Ovary (tissue), 9 donors: ENCODE measurements around the gene BRCA1. TPM values are rescaled to one million over a fixed set of nuclear protein-coding genes. Genes with fewer than 3 reads are reported as not detected.

ENCODE experiments used
- DNase-seq, 5 donors: peaks; one replicate each; pipeline ENCODE4 v3.0.0-alpha.2; 2019 to 2020
- H3K27ac ChIP-seq, 2 donors: fragments of 200-600 bp; one replicate each; pipeline versions ENCODE4 v1.5.1 to v1.8.0; 2019 to 2022
- H3K27me3 ChIP-seq: fragments of 200-600 bp; one replicate; pipeline ENCODE4 v1.8.0; 2022
- H3K36me3 ChIP-seq: fragments of 200-600 bp; sonication (generic); one replicate; pipeline ENCODE4 v1.5.1; 2019
- H3K4me1 ChIP-seq: one replicate; pipeline ENCODE4 v1.8.1; 2013; ENCODE audit warnings: mild to moderate bottlenecking, moderate library complexity; ENCODE audit not compliant: insufficient read depth
- H3K4me3 ChIP-seq: fragments of 200-600 bp; sonication (generic); one replicate; pipeline ENCODE4 v1.5.1; 2017
- H3K9me3 ChIP-seq, 2 donors: fragments of 200-600 bp in 1 of 2; sonication (generic) in 1 of 2; one replicate each; pipeline versions ENCODE4 v1.5.1 to v1.8.1; 2013 to 2019; ENCODE audit warnings: mild to moderate bottlenecking in 1 of 2, moderate library complexity in 1 of 2
- EP300 ChIP-seq: sonication (generic); formaldehyde crosslinking; IDR thresholded peaks from one replicate; pipeline ENCODE4 v1.6.1; 2017; ENCODE audit warnings: antibody characterized with exemption
- POLR2A ChIP-seq: fragments of 450-650 bp; IDR thresholded peaks from one replicate; pipeline ENCODE4 v1.6.1; 2017; ENCODE audit warnings: antibody characterized with exemption, mild to moderate bottlenecking, moderate library complexity
- WGBS, 3 donors: extraction: QIAGEN DNeasy Blood & Tissue Kit in 1 of 3; methylation state at CpG; one replicate each; pipeline versions ENCODE4 v1.1.5 to v1.1.7; 2013 to 2017; 5-methylcytosine and 5-hydroxymethylcytosine counted together
- intact Hi-C, 4 donors: fragments of 100-400 bp; cut with DNase I; formaldehyde crosslinking; loops; one replicate each; pipeline versions ENCODE4 v1.11.0 to v1.15.1; 2022 to 2023
- polyA plus RNA-seq, 2 donors: library from polyadenylated mRNA; stranded (reverse); fragments of 200-250 nt in 1 of 2; fragments of 350-450 nt in 1 of 2; fragmentation: Illumina TruSeq in 1 of 2; extraction: RNeasy Lipid Tissue Mini Kit (QIAGEN cat#74804) in 1 of 2; gene quantifications; one replicate each; pipeline ENCODE4 v1.2.3, GENCODE V29; 2013 to 2014
- total RNA-seq, 7 donors: library from RNA; depleted of rRNA in 2 of 7; stranded (reverse); fragments of >200 nt in 2 of 7; fragmentation: NEBNext Ultra II Directional in 3 of 7; extraction: Animal tissue kit (Norgen Biotek cat#: 25700) in 3 of 7; gene quantifications; one replicate each; pipeline versions ENCODE4 v1.1.0 to v1.2.4, GENCODE V29; 2016 to 2023
- TF ChIP-seq, protein P1 (sequence below), 3 donors: fragments of 450-650 bp in 2 of 3; fragments of 200-600 bp in 1 of 3; IDR thresholded peaks; one replicate each; pipeline versions ENCODE4 v1.5.1 to v1.8.0; 2016 to 2022; ENCODE audit warnings: antibody characterized with exemption in 3 of 3, mild to moderate bottlenecking in 1 of 3
- donor health status: DM: no; HTN: no; CAD: no; lungs with moderate emphysema.
- donor health status: DM: no; HTN: no; CAD: no.
- donor health status: Bipolar disorder and iron deficiency.
- donor health status: DM: yes; HTN: yes; CAD: no.
- donor health status: DM: no; HTN: no; CAD: no.
- donor health status: DM: yes; HTN: yes; CAD: no.

The BRCA1 gene
- total and polyA plus RNA-seq, 9 donors, result 1.9 to 5.4 (median 4.8) TPM

DNA sequence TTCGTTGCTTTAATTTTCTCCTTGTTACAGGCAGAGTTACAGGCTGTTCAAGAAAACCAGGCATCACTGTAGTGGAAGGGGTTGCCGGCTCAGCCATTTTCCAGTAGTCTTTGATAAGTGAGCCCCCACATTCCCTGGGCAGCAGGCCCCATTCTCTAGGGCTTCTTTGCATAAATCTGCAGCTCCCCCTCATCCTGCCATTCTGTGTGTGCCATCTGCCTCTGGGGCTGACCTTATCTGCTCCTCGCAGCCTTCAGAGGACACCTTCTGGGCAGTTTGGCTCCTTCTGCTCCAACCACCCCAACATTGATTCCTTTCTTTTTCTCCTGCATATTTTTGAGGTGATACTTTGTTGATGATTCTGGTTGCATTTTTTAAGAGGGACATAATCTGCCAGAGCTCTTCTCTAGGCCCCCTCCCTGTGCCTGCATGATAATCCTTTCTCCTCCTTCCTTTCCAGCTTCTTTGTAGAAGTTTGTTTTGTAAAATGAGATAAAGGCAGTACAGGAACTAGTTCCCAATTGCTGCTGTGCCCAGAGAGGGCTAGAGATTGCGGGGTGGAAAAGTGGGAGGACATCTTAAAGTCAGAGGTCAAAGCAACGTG, 83.0 kb downstream of the BRCA1 start:
- no peaks in the 10 kb centered on the region for H3K4me1 ChIP-seq
- intact Hi-C loops, result no loop called here
- no peaks in the 10 kb centered on the region for H3K9me3 ChIP-seq
- no peaks in the 10 kb centered on the region for H3K27me3 ChIP-seq
- H3K4me3 ChIP-seq, result no peak overlapping the region
- no peak overlapping the region for H3K27ac ChIP-seq
- no peaks in the 10 kb centered on the region for H3K36me3 ChIP-seq
- TF ChIP-seq, protein P1, sequence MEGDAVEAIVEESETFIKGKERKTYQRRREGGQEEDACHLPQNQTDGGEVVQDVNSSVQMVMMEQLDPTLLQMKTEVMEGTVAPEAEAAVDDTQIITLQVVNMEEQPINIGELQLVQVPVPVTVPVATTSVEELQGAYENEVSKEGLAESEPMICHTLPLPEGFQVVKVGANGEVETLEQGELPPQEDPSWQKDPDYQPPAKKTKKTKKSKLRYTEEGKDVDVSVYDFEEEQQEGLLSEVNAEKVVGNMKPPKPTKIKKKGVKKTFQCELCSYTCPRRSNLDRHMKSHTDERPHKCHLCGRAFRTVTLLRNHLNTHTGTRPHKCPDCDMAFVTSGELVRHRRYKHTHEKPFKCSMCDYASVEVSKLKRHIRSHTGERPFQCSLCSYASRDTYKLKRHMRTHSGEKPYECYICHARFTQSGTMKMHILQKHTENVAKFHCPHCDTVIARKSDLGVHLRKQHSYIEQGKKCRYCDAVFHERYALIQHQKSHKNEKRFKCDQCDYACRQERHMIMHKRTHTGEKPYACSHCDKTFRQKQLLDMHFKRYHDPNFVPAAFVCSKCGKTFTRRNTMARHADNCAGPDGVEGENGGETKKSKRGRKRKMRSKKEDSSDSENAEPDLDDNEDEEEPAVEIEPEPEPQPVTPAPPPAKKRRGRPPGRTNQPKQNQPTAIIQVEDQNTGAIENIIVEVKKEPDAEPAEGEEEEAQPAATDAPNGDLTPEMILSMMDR (IDR thresholded peaks at IDR 0.05), result no peak
- no peak for TF ChIP-seq POLR2A
- TF ChIP-seq EP300, result no peak
- 21 to 25% (median 24%) methylated on average over 5 of the region's 5 CpGs for WGBS, 3 donors
- no peak for DNase-seq

DNA sequence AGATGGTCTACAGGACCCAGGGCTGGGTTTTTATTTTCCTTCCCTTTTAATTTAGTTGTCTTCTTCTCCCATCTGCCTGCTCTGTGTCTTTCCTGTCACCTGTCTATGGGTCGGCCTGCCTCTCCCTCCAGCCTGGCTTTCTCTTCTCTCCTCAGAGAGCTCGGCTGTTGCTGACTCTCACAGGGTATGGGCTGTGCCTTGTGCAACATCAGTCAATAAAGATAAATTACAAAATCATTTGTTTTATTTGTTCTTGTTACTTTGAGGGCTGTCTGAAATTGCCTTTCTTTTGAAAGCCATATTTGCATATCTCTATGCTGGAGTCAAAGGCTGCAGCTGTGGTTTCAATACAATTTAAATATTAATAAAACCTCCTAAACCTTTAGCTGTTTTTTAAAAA, 84.5 kb downstream of the BRCA1 start:
- Histone ChIP-seq H3K4me1 (no peaks in the 10 kb centered on the region), H3K4me3 (no peak overlapping the region), H3K36me3 (no peaks in the 10 kb centered on the region), H3K9me3 (no peaks in the 10 kb centered on the region), H3K27ac (no peak overlapping the region), H3K27me3 (no peaks in the 10 kb centered on the region)
- 82 to 91% (median 86%) methylated on average over 2 of the region's 2 CpGs for WGBS, 3 donors
- intact Hi-C loops, result no loop called here
- TF ChIP-seq POLR2A (no peak), EP300 (no peak)
- TF ChIP-seq, protein P1 (IDR thresholded peaks at IDR 0.05), result no peak
- DNase-seq, result no peak

- intact Hi-C loops, result no loop called here
- WGBS, 3 donors, result 89 to 94% (median 93%) methylated on average over 2 of the region's 2 CpGs
- no peak for DNase-seq
- no peaks in the 10 kb centered on the region for H3K4me1 ChIP-seq
- no peak overlapping the region for H3K4me3 ChIP-seq
- no peaks in the 10 kb centered on the region for H3K36me3 ChIP-seq
- H3K9me3 ChIP-seq, result no peaks in the 10 kb centered on the region
- no peak for TF ChIP-seq EP300
- TF ChIP-seq POLR2A, result no peak
- no peaks in the 10 kb centered on the region for H3K27me3 ChIP-seq
- no peak overlapping the region for H3K27ac ChIP-seq
Observed at GRCh38 chr17:43039646-43040045, 85.5 kb downstream of the BRCA1 start.

DNA sequence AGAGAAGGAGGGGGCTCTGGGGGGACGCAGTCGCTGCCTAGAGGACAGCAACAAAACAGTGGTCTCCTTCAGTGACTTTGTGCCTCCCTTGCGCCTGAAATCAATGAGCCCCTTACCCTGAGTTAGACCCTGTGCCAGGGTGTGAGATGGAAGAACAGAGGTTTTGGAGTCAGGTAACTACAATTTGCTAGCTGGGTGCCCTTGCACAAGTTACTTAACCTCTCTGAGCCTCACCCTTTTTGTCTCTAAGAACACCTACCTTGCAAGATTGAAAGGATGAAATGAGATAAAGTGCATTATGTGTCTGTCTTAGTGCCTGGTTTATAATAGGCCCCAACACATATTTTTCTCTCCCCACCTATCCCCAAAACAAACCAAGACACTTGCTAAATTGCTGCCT, 90.3 kb downstream of the BRCA1 start:
- Histone ChIP-seq H3K4me1 (no peaks in the 10 kb centered on the region), H3K27ac (no peak overlapping the region)

More for the DNA sequence above, 90.3 kb downstream of the BRCA1 start:
- no peaks in the 10 kb centered on the region for H3K36me3 ChIP-seq
- H3K27me3 ChIP-seq, result no peaks in the 10 kb centered on the region
- H3K4me3 ChIP-seq, result no peak overlapping the region
- TF ChIP-seq, protein P1 (IDR thresholded peaks at IDR 0.05), result no peak
- TF ChIP-seq POLR2A (no peak), EP300 (no peak)
- WGBS, 3 donors, result 85 to 89% (median 88%) methylated on average over 3 of the region's 3 CpGs
- intact Hi-C loops, result no loop called here
- no peaks in the 10 kb centered on the region for H3K9me3 ChIP-seq
- no peak for DNase-seq
